NCI-H1417 (cell line): ENCODE measurements around the gene AASS.

ENCODE experiments used
- DNase-seq, 3 experiments: peaks; one replicate each; lab custom pipeline; 2025; lab: John Stamatoyannopoulos, UW

AASS gene

GRCh38 chr7:122118757-122119156 lies 25.3 kb downstream of the AASS start:
- DNase-seq = no peak

GRCh38 chr7:122103064-122103463 lies 41.0 kb downstream of the AASS start:
- no peak for DNase-seq

- DNase-seq = no peak
Measured at GRCh38 chr7:122100021-122100420, 44.0 kb downstream of the AASS start.

GRCh38 chr7:122095642-122096041 lies 48.4 kb downstream of the AASS start:
- DNase-seq = no peak

- DNase-seq = no peak
Measured at GRCh38 chr7:122094549-122094948, 49.5 kb downstream of the AASS start.

GRCh38 chr7:122092964-122093797 lies 50.9 kb downstream of the AASS start:
- peak; percentile 43 to 89 (median 74) for DNase-seq

GRCh38 chr7:122082670-122083069 lies 61.4 kb downstream of the AASS start:
- DNase-seq = no peak

- no peak for DNase-seq
Measured at GRCh38 chr7:122082160-122082559, 61.9 kb downstream of the AASS start.

GRCh38 chr7:122073635-122074034 lies 70.4 kb downstream of the AASS start:
- DNase-seq = no peak

- no peak for DNase-seq
Measured at GRCh38 chr7:122072924-122073599, 71.0 kb downstream of the AASS start.

- no peak for DNase-seq
Measured at GRCh38 chr7:122072272-122072671, 71.8 kb downstream of the AASS start.

- DNase-seq = no peak
Measured at GRCh38 chr7:122070834-122071233, 73.2 kb downstream of the AASS start.

- no peak for DNase-seq
Measured at GRCh38 chr7:122070062-122070461, 74.0 kb downstream of the AASS start.

GRCh38 chr7:122068999-122069398 lies 75.0 kb downstream of the AASS start:
- no peak for DNase-seq

- no peak for DNase-seq
Measured at GRCh38 chr7:122068046-122068445, 76.0 kb downstream of the AASS start.

- DNase-seq = no peak
Measured at GRCh38 chr7:122067077-122067476, 77.0 kb downstream of the AASS start.

- no peak for DNase-seq
Measured at GRCh38 chr7:122064971-122065370, 79.1 kb downstream of the AASS start.

- DNase-seq = no peak
Measured at GRCh38 chr7:122063146-122063545, 80.9 kb downstream of the AASS start.

GRCh38 chr7:122059542-122059941 lies 84.5 kb downstream of the AASS start:
- no peak for DNase-seq

GRCh38 chr7:122056977-122057376 lies 87.1 kb downstream of the AASS start:
- no peak for DNase-seq

GRCh38 chr7:122055073-122055472 lies 89.0 kb downstream of the AASS start:
- no peak for DNase-seq

GRCh38 chr7:122054393-122054792 lies 89.7 kb downstream of the AASS start:
- no peak for DNase-seq

- no peak for DNase-seq
Measured at GRCh38 chr7:122046402-122046801, 97.6 kb downstream of the AASS start.
